GM18951 (cell line): ENCODE measurements around the gene XRCC5.

Experiments used
- POLR2A ChIP-seq: IDR thresholded peaks from 4 replicates; pipeline ENCODE4 v1.6.1; 2011; ENCODE audit warnings: mild to moderate bottlenecking; ENCODE audit not compliant: insufficient read length, insufficient read depth; ENCODE audit errors: extremely low read depth
- in situ Hi-C: fragments of 300-500 bp; cut with MboI; formaldehyde crosslinking; loops from one replicate; pipeline ENCODE4 v1.12.0; 2022; ENCODE audit warnings: low sequenced_read_pairs, mixed read lengths, inconsistent platforms; ENCODE audit not compliant: unreplicated experiment

Gene XRCC5

GRCh38 chr2:216108967-216109921 lies at the start of gene XRCC5:
TSS of gene XRCC5 (plus strand) at chr2:216109348. CDS start at chr2:216109437, 89 bp downstream.
- peak; percentile 88 for TF ChIP-seq POLR2A
- in situ Hi-C loops = no loop called here

DNA sequence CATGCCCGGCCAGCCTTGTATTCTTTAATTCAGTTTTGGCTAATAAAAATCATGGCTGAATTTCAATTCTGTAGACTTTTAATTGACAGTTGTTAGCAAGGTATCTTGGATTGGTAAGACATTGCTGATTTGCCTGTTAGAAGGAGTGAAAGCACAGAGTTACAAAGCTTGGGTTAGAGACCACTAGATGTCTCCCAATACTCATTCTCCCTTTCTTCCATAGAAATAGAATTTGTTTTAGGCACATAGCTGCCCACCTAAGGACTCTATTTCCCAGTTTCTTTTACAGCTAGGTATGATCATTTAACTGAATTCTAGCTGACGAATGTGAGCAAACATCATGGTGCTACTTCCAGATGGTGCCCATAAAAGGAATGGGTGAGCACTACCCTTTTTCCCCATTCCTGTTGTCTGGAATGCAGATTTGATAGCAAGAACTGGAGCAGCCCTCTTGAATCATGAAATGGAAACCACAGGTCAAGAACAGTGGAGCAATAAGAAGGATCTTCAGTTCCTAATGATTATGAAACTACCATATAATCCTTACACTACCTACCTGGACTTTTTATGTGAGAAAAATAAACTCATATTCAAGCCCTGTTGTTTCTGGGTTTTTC lies 45.0 kb upstream of the XRCC5 start:
- in situ Hi-C loops = no loop called here
- no peak for TF ChIP-seq POLR2A

- no peak for TF ChIP-seq POLR2A
- in situ Hi-C loops = no loop called here
Observed at GRCh38 chr2:216064665-216065064, 44.5 kb upstream of the XRCC5 start.

- TF ChIP-seq POLR2A = no peak
- in situ Hi-C loops = no loop called here
Observed at GRCh38 chr2:216066230-216066629, 42.9 kb upstream of the XRCC5 start.

GRCh38 chr2:216069028-216069427 lies 40.1 kb upstream of the XRCC5 start:
- in situ Hi-C loops = no loop called here
- no peak for TF ChIP-seq POLR2A

- TF ChIP-seq POLR2A = no peak
- in situ Hi-C loops = no loop called here
Observed at GRCh38 chr2:216070195-216070594, 39.0 kb upstream of the XRCC5 start.

DNA sequence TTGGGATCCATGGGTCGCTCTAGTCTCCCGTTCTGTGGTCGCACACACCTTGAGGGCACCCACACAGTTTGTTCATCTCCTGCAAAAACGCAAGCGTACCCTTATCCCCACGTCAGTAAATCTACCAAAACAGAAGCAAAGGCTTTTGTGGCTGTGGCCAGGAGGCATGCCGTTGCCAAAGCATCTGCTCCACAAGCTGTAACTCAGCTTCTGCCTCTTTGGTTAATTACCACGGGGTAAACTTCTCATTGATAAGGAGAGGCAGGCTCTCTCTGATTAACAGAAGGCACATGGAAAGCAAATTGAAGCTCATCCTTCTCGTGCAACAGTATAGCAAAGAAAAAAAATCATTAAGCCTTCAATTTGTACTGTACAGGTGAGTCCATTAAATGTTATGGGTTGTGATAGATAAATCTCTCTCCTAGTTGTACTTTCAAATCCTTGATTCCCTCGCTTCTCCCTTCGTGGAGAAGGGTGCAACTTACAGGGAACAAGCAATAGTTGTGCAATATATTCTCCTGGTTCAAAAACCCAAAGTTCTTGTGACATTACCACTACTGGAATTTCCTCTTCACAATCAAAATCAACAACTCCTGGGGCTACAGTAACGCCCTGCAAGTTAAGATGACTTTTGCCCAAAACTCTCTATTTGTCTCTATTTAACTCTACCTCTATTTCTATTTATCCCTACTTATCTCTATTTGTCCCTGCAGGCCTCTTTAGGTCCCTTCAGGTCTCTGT lies 37.9 kb upstream of the XRCC5 start:
- in situ Hi-C loops = no loop called here
- no peak for TF ChIP-seq POLR2A

DNA sequence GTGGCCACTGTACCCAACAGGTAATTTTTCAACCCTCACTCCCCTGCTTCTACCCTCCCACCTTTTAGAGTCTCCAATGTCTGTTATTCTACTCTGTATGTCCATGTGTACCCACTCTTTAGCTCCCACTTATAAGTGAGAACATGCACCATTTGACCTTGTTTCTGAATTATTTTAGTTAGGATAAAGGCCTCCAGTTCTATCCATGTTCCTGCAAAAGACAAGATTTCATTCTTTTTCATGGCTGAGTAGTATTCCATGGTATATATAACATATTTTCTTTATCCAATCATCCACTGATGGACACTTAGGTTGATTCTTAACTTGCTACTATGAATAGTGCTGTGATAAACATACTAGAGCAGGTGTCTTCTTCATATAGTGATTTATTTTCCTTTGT lies 36.7 kb upstream of the XRCC5 start:
- no peak for TF ChIP-seq POLR2A
- in situ Hi-C loops = no loop called here

DNA sequence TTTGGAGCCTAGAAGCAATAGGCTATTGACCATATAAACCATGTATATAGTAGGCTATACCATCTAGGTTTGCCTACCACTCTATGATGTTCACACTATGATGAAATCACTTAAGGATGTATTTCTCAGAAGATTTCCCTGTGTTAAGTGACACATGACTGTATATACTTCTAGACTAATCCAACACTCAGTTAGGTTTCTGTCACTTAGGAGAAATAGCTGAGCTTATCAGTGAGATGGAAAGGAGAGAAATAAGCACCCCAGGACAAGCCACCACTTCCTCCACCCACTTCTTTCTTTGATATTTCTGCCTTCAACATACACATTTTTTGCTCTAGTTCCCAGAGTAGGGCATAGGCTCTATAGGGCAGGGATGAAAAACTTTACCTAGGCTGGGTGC lies 35.4 kb upstream of the XRCC5 start:
- in situ Hi-C loops = no loop called here
- TF ChIP-seq POLR2A = no peak

DNA sequence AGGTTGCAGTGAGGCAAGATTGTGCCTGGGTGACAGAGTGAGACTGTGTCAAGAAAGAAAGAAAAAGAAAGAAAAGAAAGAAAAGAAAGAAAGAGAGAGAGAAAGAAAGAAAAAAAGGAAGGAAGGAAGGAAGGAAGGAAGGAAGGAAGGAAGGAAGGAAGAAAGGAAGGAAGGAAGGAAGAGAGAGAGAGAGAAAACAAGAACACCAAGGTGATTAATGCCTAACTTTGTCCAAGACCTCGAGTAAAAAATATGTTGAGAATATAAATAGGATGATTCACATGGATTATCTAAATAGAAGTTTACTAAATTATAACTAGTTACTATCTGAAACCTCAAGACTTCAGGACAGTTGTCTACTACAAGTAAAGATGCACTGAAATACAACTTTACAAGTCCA lies 34.8 kb upstream of the XRCC5 start:
- TF ChIP-seq POLR2A = no peak
- in situ Hi-C loops = no loop called here

GRCh38 chr2:216074794-216075193 lies 34.4 kb upstream of the XRCC5 start:
- TF ChIP-seq POLR2A = no peak
- in situ Hi-C loops = no loop called here

- in situ Hi-C loops = no loop called here
- TF ChIP-seq POLR2A = no peak
Observed at GRCh38 chr2:216075510-216076485, 33.4 kb upstream of the XRCC5 start.
